Neural crest cell (in vitro differentiated cells): ENCODE results near the gene GPHA2. TPM values are rescaled to one million over a fixed set of nuclear protein-coding genes. Genes with fewer than 3 reads are reported as not detected.

Experiments
- DNase-seq: peaks from one replicate; pipeline ENCODE4 v3.0.0; 2021; ENCODE audit warnings: low read depth, mixed read lengths, low spot score
- H3K27ac Mint-ChIP-seq: one replicate; pipeline ENCODE4 v1.8.0; 2021; ENCODE audit warnings: mild to moderate bottlenecking, mixed read lengths; ENCODE audit not compliant: unreplicated experiment
- H3K27me3 Mint-ChIP-seq: 2 replicates; pipeline ENCODE4 v1.8.0; 2021; ENCODE audit warnings: low read depth, mild to moderate bottlenecking, mixed read lengths
- H3K36me3 Mint-ChIP-seq: 2 replicates; pipeline ENCODE4 v1.8.0; 2021; ENCODE audit warnings: low read depth, mild to moderate bottlenecking, mixed read lengths
- H3K4me1 Mint-ChIP-seq: 2 replicates; pipeline ENCODE4 v1.8.0; 2021; ENCODE audit warnings: mixed read lengths
- H3K4me3 Mint-ChIP-seq: one replicate; pipeline ENCODE4 v1.8.0; 2021; ENCODE audit warnings: mild to moderate bottlenecking, mixed read lengths
- H3K9me3 Mint-ChIP-seq: 2 replicates; pipeline ENCODE4 v1.8.0; 2021; ENCODE audit warnings: mixed read lengths
- CTCF ChIP-seq: fragments of 200-600 bp; sonication (generic); conservative IDR thresholded peaks from 2 replicates; pipeline ENCODE4 v1.5.0; 2021; ENCODE audit warnings: antibody characterized with exemption, mild to moderate bottlenecking
- total RNA-seq: library from RNA; stranded (reverse); gene quantifications from 2 replicates; pipeline ENCODE4 v1.2.1, GENCODE V29; 2021

The GPHA2 gene
- total RNA-seq, 1 donor from 2014 or later: not detected

GRCh38 chr11:64970731-64971151 lies 35.0 kb upstream of the GPHA2 start:
- no peak for TF ChIP-seq CTCF
- Mint-ChIP-seq H3K36me3 (no peaks in the 10 kb centered on the region), H3K27ac (no peak overlapping the region)

GRCh38 chr11:64969209-64969608 lies 33.5 kb upstream of the GPHA2 start:
- DNase-seq: no peak
- no peak overlapping the region for H3K4me3 Mint-ChIP-seq
- H3K9me3 Mint-ChIP-seq: no peaks in the 10 kb centered on the region
- H3K4me1 Mint-ChIP-seq: no peaks in the 10 kb centered on the region
- H3K27me3 Mint-ChIP-seq: no peaks in the 10 kb centered on the region
- no peak overlapping the region for H3K27ac Mint-ChIP-seq
- no peak for TF ChIP-seq CTCF
- H3K36me3 Mint-ChIP-seq: no peaks in the 10 kb centered on the region

More at GRCh38 chr11:64970731-64971151, 35.0 kb upstream of the GPHA2 start:
- Mint-ChIP-seq H3K4me3 (no peak overlapping the region), H3K9me3 (no peaks in the 10 kb centered on the region), H3K27me3 (no peaks in the 10 kb centered on the region), H3K4me1 (no peaks in the 10 kb centered on the region)
- DNase-seq: no peak

- no peak overlapping the region for H3K4me3 Mint-ChIP-seq
- no peak for TF ChIP-seq CTCF
- no peaks in the 10 kb centered on the region for H3K27me3 Mint-ChIP-seq
- no peaks in the 10 kb centered on the region for H3K9me3 Mint-ChIP-seq
- DNase-seq: no peak
- no peak overlapping the region for H3K27ac Mint-ChIP-seq
- no peaks in the 10 kb centered on the region for H3K4me1 Mint-ChIP-seq
- H3K36me3 Mint-ChIP-seq: no peaks in the 10 kb centered on the region
Observed at GRCh38 chr11:64967375-64967774, 31.7 kb upstream of the GPHA2 start.

GRCh38 chr11:64963072-64963631 lies 27.5 kb upstream of the GPHA2 start:
- Mint-ChIP-seq H3K4me1 (no peaks in the 10 kb centered on the region), H3K27me3 (peaks cover 12% of the 10 kb centered on the region), H3K36me3 (no peaks in the 10 kb centered on the region), H3K9me3 (no peaks in the 10 kb centered on the region), H3K4me3 (no peak overlapping the region), H3K27ac (no peak overlapping the region)
- no peak for TF ChIP-seq CTCF
- DNase-seq: no peak

DNA sequence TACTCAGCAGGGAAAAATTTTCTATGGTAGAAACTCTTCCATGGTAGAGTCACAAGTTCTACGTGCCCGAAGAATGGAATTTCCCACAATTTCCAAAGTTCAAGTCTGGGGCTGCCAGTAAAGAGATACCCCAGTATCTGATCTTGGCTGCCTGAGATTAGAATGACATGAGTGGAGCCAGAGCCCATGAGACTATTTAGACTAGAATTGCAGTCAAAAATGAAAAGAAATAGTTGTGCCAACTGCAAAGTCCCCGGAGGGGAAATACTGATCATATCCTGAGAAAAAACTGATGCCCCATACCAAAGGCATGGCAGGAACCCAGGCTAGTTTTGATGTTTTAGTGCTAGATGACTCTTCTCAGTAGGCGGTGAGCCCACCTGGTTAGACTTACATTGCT lies 25.0 kb upstream of the GPHA2 start:
- Mint-ChIP-seq H3K27me3 (peaks cover 12% of the 10 kb centered on the region), H3K4me1 (no peaks in the 10 kb centered on the region), H3K27ac (no peak overlapping the region), H3K36me3 (no peaks in the 10 kb centered on the region), H3K4me3 (no peak overlapping the region), H3K9me3 (no peaks in the 10 kb centered on the region)
- DNase-seq: no peak
- no peak for TF ChIP-seq CTCF
